HCT116 (cell line): ENCODE measurements around the gene ADNP.

Experiments used
- CEBPB ChIP-seq: IDR thresholded peaks from 2 replicates; pipeline ENCODE4 v1.6.1; 2012; ENCODE audit warnings: low read depth
- EZH2phosphoT487 ChIP-seq: fragments of 200-600 bp; IDR thresholded peaks from 2 replicates; pipeline ENCODE4 v1.6.1; 2018; ENCODE audit warnings: antibody characterized with exemption, borderline replicate concordance
- FOSL1 ChIP-seq: IDR thresholded peaks from 2 replicates; pipeline ENCODE4 v1.6.1; 2012; ENCODE audit warnings: low read depth
- POLR2A ChIP-seq: IDR thresholded peaks from 2 replicates; pipeline ENCODE4 v1.7.0; 2011; ENCODE audit warnings: borderline replicate concordance; ENCODE audit not compliant: insufficient read depth, insufficient read length; ENCODE audit errors: extremely low read depth
- YY1 ChIP-seq: IDR thresholded peaks from 2 replicates; pipeline ENCODE4 v1.6.1; 2011; ENCODE audit warnings: low read length, low read depth, moderate library complexity, mild to moderate bottlenecking; ENCODE audit not compliant: insufficient replicate concordance; ENCODE audit errors: extremely low read depth
- TF ChIP-seq, protein P1 (sequence below), 3 experiments: fragments of 200-600 bp in 1 of 3; sonication (generic) in 1 of 3; IDR thresholded peaks in 2 of 3; conservative IDR thresholded peaks in 1 of 3; 2 replicates each; pipeline ENCODE4 v1.5.1; 2012 to 2017; ENCODE audit warnings: low read depth in 2 of 3, low read length in 2 of 3, antibody characterized with exemption in 1 of 3, borderline replicate concordance in 1 of 3, control low read depth in 1 of 3, mild to moderate bottlenecking in 1 of 3, mixed read lengths in 1 of 3, mixed run types in 1 of 3, moderate library complexity in 1 of 3; ENCODE audit not compliant: insufficient read depth in 1 of 3
- TF ChIP-seq, protein P2 (sequence below): IDR thresholded peaks from 2 replicates; pipeline ENCODE4 v1.6.1; 2012; ENCODE audit warnings: low read depth

DNA sequence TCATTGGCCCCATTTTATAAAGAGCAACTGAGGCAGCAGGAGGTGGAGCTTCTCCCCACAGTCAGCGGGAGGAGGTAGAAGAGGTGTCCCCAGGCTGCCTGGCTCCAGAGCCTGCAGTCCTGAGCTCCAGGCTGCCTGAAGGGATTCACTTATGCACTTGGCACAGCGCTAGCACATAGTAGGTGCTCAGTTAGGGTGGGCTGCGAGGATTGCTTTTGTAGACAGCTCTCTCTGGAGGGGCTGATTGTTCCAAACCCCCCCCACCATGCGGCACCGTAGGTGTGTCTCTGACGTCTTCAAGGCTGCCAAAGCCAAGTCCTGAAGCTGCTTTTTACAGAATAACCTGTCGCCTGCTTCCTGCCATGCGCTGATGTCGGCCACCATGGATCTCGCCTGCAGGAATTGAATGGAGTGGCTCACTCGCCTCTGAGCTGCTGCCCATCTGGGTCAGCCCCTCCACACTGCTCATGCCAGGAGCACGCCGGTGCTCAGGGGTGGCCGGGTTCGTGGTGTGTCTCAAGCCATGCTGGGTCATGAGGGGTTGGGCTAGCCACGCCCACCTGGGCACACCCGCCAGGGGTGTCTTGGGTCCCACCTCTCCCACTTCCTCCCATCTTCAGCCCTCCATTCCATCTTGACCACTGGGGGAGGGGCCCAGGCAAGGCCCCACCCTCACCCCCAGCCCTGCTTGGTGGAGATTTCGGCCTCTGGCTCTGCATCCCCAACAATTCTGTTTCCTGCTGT lies 76.6 kb downstream of the ADNP start:
- TF ChIP-seq CEBPB, result no peak
- TF ChIP-seq, protein P1, sequence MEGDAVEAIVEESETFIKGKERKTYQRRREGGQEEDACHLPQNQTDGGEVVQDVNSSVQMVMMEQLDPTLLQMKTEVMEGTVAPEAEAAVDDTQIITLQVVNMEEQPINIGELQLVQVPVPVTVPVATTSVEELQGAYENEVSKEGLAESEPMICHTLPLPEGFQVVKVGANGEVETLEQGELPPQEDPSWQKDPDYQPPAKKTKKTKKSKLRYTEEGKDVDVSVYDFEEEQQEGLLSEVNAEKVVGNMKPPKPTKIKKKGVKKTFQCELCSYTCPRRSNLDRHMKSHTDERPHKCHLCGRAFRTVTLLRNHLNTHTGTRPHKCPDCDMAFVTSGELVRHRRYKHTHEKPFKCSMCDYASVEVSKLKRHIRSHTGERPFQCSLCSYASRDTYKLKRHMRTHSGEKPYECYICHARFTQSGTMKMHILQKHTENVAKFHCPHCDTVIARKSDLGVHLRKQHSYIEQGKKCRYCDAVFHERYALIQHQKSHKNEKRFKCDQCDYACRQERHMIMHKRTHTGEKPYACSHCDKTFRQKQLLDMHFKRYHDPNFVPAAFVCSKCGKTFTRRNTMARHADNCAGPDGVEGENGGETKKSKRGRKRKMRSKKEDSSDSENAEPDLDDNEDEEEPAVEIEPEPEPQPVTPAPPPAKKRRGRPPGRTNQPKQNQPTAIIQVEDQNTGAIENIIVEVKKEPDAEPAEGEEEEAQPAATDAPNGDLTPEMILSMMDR (IDR thresholded peaks at IDR 0.05 in 2 of 3, conservative IDR thresholded peaks at IDR 0.05 in 1 of 3; ENCODE audit: borderline replicate concordance in 1 of 3, insufficient read depth in 1 of 3, low read depth in 2 of 3, low read length in 2 of 3), result no peak
- no peak for TF ChIP-seq POLR2A
- TF ChIP-seq YY1, result no peak
- TF ChIP-seq FOSL1, result no peak
- no peak for TF ChIP-seq EZH2phosphoT487
- TF ChIP-seq, protein P2, sequence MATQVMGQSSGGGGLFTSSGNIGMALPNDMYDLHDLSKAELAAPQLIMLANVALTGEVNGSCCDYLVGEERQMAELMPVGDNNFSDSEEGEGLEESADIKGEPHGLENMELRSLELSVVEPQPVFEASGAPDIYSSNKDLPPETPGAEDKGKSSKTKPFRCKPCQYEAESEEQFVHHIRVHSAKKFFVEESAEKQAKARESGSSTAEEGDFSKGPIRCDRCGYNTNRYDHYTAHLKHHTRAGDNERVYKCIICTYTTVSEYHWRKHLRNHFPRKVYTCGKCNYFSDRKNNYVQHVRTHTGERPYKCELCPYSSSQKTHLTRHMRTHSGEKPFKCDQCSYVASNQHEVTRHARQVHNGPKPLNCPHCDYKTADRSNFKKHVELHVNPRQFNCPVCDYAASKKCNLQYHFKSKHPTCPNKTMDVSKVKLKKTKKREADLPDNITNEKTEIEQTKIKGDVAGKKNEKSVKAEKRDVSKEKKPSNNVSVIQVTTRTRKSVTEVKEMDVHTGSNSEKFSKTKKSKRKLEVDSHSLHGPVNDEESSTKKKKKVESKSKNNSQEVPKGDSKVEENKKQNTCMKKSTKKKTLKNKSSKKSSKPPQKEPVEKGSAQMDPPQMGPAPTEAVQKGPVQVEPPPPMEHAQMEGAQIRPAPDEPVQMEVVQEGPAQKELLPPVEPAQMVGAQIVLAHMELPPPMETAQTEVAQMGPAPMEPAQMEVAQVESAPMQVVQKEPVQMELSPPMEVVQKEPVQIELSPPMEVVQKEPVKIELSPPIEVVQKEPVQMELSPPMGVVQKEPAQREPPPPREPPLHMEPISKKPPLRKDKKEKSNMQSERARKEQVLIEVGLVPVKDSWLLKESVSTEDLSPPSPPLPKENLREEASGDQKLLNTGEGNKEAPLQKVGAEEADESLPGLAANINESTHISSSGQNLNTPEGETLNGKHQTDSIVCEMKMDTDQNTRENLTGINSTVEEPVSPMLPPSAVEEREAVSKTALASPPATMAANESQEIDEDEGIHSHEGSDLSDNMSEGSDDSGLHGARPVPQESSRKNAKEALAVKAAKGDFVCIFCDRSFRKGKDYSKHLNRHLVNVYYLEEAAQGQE, result no peak
